DMS 273 (cell line): ENCODE results near the gene GOLGB1.

ENCODE experiments used
- DNase-seq: peaks from one replicate; lab custom pipeline; 2025; ENCODE audit not compliant: unreplicated experiment; lab: John Stamatoyannopoulos, UW

Gene GOLGB1

DNA sequence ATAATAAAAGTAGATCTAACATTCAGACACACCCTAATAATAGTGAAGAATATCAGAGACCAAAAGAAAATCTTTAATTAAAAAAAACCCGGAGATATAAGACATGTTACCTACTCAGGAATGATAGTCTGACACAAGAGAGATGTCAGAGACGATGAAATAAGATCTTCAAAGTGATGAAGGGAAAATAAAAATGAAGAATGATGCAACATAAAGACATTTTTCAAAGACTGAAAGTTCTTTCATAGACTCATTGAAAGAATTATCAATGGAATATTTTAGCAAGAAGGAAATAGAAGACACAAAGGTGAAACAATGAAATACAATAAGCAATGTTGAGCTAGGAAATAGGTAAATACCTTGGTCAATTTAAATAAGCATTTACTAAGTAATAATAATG, 108.4 kb downstream of the GOLGB1 start:
- DNase-seq, result no peak

DNA sequence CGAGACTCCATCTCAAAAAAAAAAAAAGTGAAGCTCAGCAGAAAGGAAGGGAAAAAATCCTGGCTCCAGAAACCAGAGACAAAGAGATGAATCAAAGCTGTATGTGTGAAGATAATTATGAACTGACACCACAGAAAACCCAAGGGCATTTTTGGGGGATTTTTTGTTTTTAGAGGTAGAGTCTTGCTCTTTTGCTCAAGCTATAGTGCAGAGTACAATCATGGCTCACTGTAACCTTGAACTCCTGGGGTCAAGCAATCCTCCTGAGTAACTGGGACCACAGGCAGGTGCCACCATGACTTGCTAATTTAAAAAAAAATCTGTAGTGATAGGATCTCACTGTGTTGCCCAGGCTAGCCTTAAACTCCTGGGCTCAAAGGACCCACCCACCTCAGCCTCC, 111.6 kb downstream of the GOLGB1 start:
- no peak for DNase-seq

- DNase-seq, result no peak
Observed at GRCh38 chr3:121630355-121630754, 119.2 kb downstream of the GOLGB1 start.

DNA sequence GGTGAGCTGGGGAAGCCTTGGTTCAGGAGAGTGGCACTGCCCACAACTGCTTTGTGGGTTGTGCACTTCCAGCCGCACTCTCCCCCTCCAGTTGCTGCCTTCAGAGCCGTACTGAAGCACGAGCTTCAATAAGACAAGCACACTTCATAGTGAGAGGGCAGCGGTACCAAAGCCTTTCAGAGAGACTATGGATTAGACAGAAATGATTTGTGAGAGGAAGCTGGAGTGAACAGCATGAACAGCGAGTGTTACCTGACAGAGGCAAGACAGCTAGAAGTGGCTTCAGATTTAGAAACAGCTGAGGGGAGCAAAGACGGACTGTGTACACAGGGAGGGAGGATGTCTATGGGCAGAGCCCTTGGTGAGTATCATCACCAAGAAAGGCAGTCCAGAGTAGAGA, 119.9 kb downstream of the GOLGB1 start:
- no peak for DNase-seq

GRCh38 chr3:121627622-121628021, 121.9 kb downstream of the GOLGB1 start:
- no peak for DNase-seq

GRCh38 chr3:121627211-121627610, 122.3 kb downstream of the GOLGB1 start:
- no peak for DNase-seq

DNA sequence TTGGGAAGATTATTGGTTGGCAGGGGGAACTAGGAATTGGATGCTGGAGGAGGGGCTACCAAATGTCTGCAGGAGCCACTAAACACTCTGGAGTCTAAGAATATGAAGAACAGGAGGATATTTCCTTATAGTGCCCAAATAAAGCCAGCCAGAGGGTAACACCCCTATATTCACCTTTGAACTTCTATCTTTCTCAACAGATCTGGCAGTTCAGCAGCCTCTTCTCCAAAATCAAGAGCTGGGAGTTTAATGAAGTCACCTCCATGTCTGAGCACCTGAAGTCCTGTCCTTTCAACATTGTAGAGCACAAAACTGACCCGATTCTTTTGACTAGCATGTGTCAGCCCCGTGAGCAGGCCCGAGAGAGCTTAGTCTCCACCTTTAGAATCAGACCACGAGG, 123.0 kb downstream of the GOLGB1 start:
- no peak for DNase-seq

DNA sequence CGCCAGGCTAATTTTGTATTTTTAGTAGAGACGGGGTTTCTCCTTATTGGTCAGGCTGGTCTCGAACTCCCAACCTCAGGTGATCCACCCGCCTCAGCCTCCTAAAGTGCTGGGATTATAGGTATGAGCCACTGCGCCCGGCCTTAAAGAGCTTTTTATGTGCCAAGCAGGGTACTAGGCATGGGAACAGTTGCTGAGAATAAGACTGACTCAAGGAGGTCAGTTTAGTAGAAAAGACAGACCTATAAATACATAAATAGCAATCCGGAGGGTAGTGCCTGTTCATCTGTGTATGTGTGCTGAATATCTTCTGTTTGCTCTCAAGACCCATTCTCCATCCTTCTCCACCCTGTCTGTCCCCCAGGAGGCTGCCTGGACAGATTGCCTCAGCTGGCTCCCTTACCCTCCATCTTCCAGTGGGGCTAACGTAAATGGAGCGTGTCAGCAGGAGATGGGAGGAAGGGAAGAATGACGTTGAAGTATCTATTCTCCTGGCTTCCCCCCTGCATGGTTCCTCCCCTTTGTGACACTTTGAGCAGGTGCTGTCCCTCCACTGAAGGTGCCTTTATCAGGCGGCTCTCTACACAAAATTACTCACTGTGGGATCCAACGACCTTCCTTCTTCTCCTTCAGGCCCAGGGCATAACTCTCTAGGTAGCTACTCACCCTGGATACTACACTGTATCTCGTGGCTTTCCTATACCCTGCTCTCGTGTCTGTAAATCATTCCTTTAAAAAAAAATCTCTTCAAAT, 125.2 kb downstream of the GOLGB1 start:
- no peak for DNase-seq

DNA sequence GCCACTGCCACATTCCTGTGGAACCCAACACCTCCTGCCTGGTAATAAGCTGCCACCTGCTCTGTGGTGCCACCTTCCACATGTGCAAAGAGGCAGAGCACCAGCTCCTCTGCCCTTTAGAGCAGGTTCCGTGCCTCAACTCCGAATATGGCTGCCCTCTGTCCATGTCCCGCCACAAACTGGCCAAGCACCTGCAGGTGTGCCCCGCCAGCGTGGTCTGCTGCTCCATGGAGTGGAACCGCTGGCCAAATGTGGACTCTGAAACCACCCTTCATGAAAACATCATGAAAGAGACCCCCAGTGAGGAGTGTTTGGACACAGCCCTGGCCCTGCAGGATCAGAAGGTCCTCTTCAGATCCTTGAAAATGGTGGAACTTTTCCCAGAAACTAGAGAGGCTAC, 128.1 kb downstream of the GOLGB1 start:
- DNase-seq, result no peak

DNA sequence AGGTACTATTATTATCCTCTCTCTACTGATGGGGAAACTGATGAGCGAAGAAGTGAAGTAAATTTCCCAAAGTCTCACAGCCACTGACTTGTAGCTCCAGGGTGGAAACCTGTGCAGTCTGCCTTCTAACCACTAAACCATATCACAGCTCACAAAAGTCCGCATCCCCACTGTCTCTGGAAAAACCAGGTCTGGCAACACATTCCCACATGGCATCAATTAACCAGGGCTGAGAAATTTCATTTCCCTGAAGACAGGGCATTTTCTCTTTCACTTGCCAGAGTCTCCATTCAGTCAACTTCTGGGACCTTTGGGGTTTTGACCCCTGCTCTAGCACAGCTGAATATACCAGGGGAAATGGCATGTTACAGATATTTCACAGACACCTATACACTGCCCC, 129.8 kb downstream of the GOLGB1 start:
- no peak for DNase-seq
